ENCODE measurements around the gene GABPB1. TPM values are rescaled to one million over a fixed set of nuclear protein-coding genes. Genes with fewer than 3 reads are reported as not detected.

The GABPB1 gene
- total RNA-seq, 6 experiments from 2014 or later = 5.4 to 10.5 (median 9.4) TPM

DNA sequence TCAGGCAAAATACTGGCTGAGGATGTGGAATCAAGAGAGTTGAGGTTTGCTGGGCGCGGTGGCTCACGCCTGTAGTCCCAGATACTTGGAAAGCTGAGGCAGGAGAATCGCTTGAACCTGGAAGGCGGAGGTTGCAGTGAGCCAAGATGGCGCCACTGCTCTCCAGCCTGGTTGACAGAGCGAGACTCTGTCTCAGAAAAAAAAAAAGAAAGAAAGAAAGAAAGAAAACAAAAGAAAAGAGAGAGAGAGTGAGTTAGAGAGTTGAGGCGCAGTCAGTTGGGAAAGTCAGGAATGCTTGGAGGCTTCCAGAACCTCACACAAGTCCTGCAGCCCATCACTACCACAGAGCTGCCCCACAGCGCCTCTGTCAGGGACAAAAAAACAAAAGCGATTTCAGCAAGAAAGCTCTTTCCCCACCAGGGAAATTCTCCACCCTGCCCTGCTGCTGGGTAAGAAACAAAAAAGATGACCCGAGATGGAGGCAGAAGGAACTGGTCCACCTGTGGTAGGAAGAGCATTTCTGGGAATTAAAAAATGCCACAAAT is 103.3 kb downstream of the GABPB1 start:
- Histone ChIP-seq H3K27me3 (no peaks in the 10 kb centered on the region), H3K27ac (peak overlapping the region in 1 of 3 donors; percentile 31), H3K4me1 (peaks cover 0 to 47% (median 21%) of the 10 kb centered on the region in 4 donors), H3K9me3 (no peaks in the 10 kb centered on the region), H3K36me3 (no peaks in the 10 kb centered on the region), H3K4me3 (no peak overlapping the region)
- TF ChIP-seq CTCF (IDR thresholded peaks at IDR 0.05) = no peak
- no peak for TF ChIP-seq POLR2A (IDR thresholded peaks at IDR 0.05)
- DNase-seq = no peak
- intact Hi-C loops (cut with DNase I) = loop anchor here in 1 of 2 donors (10.0 kb wide), 1 partner anchor 67 kb away; the partner anchor contains the start of gene SLC27A2
- 87% methylated on average over 6 of the region's 11 CpGs for WGBS (ENCODE audit: insufficient coverage, low coverage, low lambda C conversion rate, missing lambda C conversion rate)
- no peak for ATAC-seq

- Histone ChIP-seq H3K27ac (peak overlapping the region in 1 of 3 donors; percentile 80), H3K4me1 (peaks cover 0 to 55% (median 26%) of the 10 kb centered on the region in 4 donors), H3K27me3 (no peaks in the 10 kb centered on the region), H3K9me3 (no peaks in the 10 kb centered on the region), H3K4me3 (no peak overlapping the region), H3K36me3 (no peaks in the 10 kb centered on the region)
- WGBS (ENCODE audit: insufficient coverage, low coverage, low lambda C conversion rate, missing lambda C conversion rate) = 55% methylated on average over 6 of the region's 6 CpGs
- DNase-seq (no peak), ATAC-seq (peak; percentile 57 to 81 (median 70))
- TF ChIP-seq POLR2A (IDR thresholded peaks at IDR 0.05) (no peak), CTCF (IDR thresholded peaks at IDR 0.05) (no peak)
- intact Hi-C loops (cut with DNase I) = loop anchor here in 1 of 2 donors (10.0 kb wide), 1 partner anchor 66 kb away; the partner anchor contains the start of gene SLC27A2
Measured at GRCh38 chr15:50250760-50251394, 104.1 kb downstream of the GABPB1 start.

GRCh38 chr15:50249704-50250103 is 105.3 kb downstream of the GABPB1 start:
- 86% methylated on average over 1 of the region's 2 CpGs for WGBS (ENCODE audit: insufficient coverage, low coverage, low lambda C conversion rate, missing lambda C conversion rate)
- DNase-seq (no peak), ATAC-seq (no peak)
- peak overlapping the region; percentile 39 to 80 (median 54) for H3K27ac ChIP-seq
- intact Hi-C loops (cut with DNase I) = loop anchor here in 1 of 2 donors (10.0 kb wide), 1 partner anchor 65 kb away; the partner anchor contains the start of gene SLC27A2
- H3K4me3 ChIP-seq = no peak overlapping the region
- peaks cover 0 to 67% (median 30%) of the 10 kb centered on the region in 4 donors for H3K4me1 ChIP-seq
- TF ChIP-seq POLR2A (IDR thresholded peaks at IDR 0.05) (no peak), CTCF (IDR thresholded peaks at IDR 0.05) (no peak)
- H3K27me3 ChIP-seq = no peaks in the 10 kb centered on the region
- no peaks in the 10 kb centered on the region for H3K9me3 ChIP-seq
- H3K36me3 ChIP-seq = no peaks in the 10 kb centered on the region

- H3K27me3 ChIP-seq = no peaks in the 10 kb centered on the region
- ATAC-seq (peak in 1 of 4 donors; percentile 10), DNase-seq (no peak)
- H3K27ac ChIP-seq = peak overlapping the region; percentile 54 to 82 (median 80)
- peaks cover 0 to 73% (median 33%) of the 10 kb centered on the region in 4 donors for H3K4me1 ChIP-seq
- intact Hi-C loops (cut with DNase I) = no loop called here
- no peaks in the 10 kb centered on the region for H3K36me3 ChIP-seq
- H3K9me3 ChIP-seq = no peaks in the 10 kb centered on the region
- no peak overlapping the region for H3K4me3 ChIP-seq
- TF ChIP-seq CTCF (IDR thresholded peaks at IDR 0.05) (peak in 1 of 4 donors; percentile 18), POLR2A (IDR thresholded peaks at IDR 0.05) (no peak)
- 17% methylated on average over 4 of the region's 4 CpGs for WGBS (ENCODE audit: insufficient coverage, low coverage, low lambda C conversion rate, missing lambda C conversion rate)
Measured at GRCh38 chr15:50248994-50249582, 105.9 kb downstream of the GABPB1 start.
